DMS 273 (cell line): ENCODE measurements around the gene PSD.
"Not testable (repeated sequence)": the region's sequence is repeated elsewhere in the genome, so short reads cannot be mapped to it uniquely, and the experiment has no call there.

Experiments
- DNase-seq: peaks from one replicate; lab custom pipeline; 2025; ENCODE audit not compliant: unreplicated experiment; lab: John Stamatoyannopoulos, UW

Gene PSD

DNA sequence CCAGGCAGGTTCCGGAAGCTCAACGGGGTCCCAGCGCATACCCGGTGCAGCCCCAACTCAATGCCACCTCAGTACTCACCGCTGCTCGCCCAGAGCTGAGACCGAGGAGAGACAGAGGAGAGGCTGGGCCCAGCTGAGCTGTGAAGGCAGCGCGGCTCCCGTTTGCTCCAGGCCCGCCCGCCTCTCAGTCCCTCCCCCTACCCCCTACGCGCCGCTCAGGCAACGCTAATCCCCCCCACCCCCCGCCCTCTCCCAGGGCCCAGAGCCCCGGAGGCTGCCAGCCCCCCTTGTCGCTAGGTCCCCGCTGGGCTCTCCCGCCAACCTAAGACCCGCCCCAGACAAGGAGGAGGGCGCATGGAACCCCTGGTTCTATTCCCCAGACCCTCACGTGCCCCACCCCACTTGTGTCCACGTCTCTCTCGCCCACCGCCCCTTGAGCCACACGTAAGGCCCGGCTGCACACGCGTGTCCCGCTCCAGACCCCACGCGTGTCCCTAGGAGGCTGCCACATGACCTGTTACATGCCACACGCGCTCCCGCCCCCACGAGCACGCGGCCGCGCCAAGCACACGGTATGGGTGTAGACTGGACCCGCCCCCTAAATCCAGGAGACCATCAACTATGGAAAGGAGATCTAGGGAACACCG lies at the start of gene PSD:
TSS of gene PSD (minus strand) at position 164 of the 647 bp plus-strand sequence. CDS start 1,747 bp downstream, outside the sequence.
- DNase-seq: peak; percentile 66

GRCh38 chr10:102467971-102468438 lies 49.4 kb upstream of the PSD start:
- no peak for DNase-seq

- DNase-seq: no peak
Measured at GRCh38 chr10:102467318-102467717, 48.7 kb upstream of the PSD start.

GRCh38 chr10:102465466-102465865 lies 46.9 kb upstream of the PSD start:
- peak; percentile 31 for DNase-seq

GRCh38 chr10:102463983-102464382 lies 45.4 kb upstream of the PSD start:
- DNase-seq: no peak

DNA sequence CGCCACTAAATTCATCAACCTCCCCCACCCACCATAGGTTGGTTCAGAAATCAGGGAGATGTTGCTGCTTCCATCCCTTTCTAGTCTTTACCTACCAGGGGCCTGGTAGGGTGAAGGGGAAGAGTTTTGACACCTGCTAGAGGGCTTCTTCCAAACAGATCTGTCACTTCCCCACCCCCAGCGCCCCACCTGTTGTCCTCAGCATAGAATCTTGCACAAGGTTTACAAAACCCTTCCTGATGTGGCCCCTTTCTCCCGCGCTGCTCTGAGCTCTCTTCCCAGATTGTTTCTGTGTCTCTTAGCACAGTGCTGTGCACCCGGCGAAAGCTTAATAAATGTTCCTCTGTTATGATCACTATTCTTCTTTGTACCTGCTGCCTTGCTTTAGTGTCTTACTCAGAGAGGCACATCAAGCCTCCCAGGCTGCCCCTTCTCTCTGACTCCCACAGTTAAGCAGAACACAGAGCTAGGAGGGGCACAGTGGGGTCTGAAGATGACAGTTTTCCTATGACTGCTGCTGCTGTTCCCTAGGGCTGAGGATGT lies 44.0 kb upstream of the PSD start:
- DNase-seq: no peak

DNA sequence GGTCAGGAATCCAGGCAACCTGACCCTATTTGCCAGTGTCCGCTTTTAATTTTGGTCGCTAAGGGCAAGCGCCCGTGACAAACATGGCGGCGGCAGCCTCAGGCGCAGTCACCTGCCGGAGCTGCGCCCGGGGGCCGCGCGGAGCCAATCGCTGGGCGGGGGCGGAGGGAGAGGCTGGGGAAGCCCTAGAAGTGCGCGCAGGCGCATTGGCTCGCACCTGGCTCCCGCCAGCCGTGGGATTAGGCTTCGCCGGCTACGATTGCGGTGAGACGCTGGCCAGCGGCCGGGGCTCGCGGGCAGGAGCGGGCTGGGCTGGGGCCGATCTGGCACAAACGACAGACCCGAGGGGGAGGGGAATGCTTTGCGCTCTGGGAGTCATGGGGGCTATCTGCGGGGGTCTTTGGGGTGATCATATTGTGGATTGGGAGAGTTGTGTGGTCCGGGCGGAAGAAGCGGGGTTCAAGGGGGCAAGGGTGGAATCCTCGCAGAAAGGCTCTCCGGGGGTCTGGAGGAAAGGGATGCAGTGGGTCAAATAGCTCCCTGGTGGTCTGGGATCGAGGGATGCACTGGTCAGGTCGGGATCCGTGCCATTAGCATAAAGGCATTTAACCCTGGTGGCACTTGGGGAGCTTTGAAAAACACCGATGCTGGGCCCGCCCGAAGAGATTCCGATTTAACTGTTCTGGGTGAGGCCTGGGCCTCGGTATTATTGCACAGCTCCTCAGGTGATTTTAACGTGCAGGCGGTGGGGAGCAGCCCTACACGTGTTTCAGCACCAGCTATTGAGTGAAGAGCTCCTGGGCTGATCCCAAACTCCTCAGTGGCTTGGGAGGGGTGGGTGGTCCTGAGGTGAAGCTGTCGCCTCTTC lies 42.8 kb upstream of the PSD start:
- DNase-seq: peak; percentile 94

- no peak for DNase-seq
Measured at GRCh38 chr10:102460836-102461186, 42.2 kb upstream of the PSD start.

DNA sequence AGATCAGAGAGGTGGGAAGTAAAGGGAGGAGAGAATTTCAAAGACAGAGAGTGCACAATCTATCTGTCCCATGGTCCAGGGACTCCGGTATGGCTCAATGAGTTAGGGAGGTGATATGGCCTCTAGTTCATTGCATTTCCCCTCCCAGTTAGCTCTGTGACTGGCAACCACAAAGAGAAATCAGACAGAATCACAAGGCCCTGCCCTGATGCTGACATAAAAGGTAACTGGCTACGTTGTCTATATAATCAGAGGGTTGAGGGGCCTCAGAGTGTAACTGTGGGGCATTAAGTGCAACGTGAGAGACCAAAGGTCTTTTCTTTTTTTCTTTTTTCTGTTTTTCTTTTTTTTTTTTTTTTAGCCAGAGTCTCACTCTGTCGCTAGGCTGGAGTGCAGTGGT lies 40.1 kb upstream of the PSD start:
- no peak for DNase-seq

- peak; percentile 94 for DNase-seq
Measured at GRCh38 chr10:102457591-102458150, 39.1 kb upstream of the PSD start.

- DNase-seq: no peak
Measured at GRCh38 chr10:102455893-102456471, 37.4 kb upstream of the PSD start.

- not testable (repeated sequence) for DNase-seq
Measured at GRCh38 chr10:102454662-102455487, 36.3 kb upstream of the PSD start.

DNA sequence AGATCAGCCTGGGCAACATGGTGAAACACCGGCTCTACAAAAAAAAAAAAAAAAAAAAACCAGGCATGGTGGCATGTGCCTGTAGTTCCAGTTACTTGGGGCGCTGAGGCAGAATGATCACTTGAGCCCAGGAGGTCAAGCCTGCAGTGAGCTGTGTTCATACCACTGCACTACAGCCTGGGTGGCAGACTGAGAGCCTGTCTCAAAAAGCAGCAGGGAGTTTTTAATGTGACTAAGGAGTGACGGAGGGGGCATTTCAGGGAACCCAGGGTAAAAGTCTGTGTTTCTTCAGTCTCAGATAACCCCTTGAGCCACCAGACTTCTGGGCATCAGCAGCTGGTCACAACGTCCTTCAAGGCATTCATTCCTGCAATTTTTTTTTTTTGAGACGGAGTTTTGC lies 34.9 kb upstream of the PSD start:
- DNase-seq: no peak

DNA sequence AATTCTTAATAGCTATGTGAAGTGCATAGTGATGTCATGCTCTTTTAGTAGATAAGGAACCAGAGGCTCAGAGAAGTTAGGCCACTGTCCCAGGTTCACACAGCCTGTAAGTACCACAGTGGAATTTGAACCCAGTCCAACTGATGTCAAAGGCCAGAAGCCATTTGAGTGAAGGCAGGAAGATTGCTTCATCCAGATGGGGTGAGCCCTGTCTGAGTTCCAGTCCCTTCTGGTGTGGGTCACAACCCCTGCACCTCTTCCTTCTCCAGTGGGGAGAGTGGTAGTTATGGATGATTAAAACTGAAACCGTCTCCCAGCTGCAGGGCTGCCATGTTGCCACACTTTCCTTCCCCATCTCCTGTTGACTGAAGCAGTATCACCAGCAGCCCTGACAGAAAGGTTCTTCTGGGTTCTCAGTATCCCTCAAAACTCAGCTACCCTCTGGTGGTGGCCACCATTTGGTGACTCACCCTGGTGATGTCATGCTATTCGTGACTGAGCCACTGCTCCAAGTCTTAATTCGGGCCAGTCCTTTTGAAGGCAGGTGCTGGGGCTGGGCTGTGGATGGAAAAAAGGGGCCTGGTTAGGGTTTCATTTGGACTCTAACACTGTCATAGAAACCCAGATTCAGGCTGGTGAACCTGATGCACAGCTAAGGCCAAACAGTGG lies 34.2 kb upstream of the PSD start:
- DNase-seq: peak; percentile 34

DNA sequence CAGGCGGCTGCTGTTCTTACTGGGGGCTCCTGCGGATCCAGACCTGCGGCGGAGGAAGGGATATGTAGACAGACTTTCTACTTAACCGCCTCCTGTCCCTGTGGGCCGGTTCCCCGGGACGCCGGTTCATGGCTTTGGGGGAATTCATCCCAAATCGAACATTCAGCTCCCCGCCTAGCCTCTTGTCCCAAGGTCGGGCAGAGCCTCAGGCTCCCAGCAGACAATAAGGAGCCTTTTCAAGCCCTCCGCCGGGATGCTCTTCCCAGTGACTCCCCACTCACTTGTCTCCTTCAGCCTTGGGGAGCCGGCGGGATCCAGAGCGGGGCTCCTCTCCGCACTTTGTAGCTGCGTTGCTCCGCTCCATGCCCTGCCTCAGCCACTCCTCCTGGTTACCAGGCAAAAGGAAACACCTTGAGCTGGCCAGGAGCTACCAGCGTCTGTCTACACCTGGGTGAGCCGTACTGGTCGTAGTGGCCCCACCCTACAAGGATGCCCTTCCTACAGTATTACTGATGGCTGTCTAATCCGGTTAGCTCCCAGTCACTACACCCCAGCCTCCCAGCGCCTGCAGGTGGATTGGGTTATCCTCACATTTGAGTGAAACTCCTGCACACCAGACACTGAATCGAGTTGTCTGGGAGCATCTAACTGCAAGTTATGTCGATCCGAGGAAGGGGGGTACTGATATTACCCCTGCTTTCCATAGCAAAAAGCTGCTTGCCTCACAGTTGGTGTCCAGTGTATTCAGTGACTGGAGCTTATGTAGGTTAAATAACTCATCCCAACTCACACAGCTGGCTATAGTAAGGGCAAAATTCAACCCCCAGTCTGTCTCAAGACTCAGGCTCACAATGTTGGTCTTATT lies 32.8 kb upstream of the PSD start, which contains the start of gene C10orf95:
TSS of gene C10orf95 (minus strand) at position 439 of the 865 bp plus-strand sequence. CDS start 450 bp downstream, outside the sequence.
- DNase-seq: peak; percentile 52

GRCh38 chr10:102450374-102451104 lies 32.0 kb upstream of the PSD start:
- peak; percentile 90 for DNase-seq

DNA sequence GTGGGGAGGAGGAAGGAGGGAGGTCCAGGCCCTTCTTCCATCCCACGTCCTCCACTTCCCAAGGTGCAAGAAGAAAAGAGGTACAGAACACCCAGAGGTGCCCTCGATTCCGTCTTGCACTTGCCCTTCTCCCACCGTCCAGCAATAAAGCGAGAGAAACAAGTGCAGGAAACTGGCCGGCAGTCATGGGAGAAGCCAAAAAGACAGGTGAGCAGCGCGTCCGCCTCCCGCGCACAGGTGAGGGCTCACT lies 31.5 kb upstream of the PSD start:
- no peak for DNase-seq

GRCh38 chr10:102449321-102450123 lies 30.9 kb upstream of the PSD start:
- peak; percentile 81 for DNase-seq
